Left ventricle myocardium inferior (tissue), 1 donor: ENCODE measurements around the gene HAUS2. TPM values are rescaled to one million over a fixed set of nuclear protein-coding genes. Genes with fewer than 3 reads are reported as not detected.

Experiments used
- DNase-seq: peaks from one replicate; pipeline ENCODE4 v3.0.0-alpha.2; 2020
- H3K27ac ChIP-seq: fragments of 200-600 bp; replicated peaks from 2 replicates; pipeline ENCODE4 v1.8.0; 2021
- H3K27me3 ChIP-seq: fragments of 200-600 bp; 2 replicates; pipeline ENCODE4 v1.8.0; 2021; ENCODE audit warnings: low read depth
- H3K36me3 ChIP-seq: fragments of 200-600 bp; 2 replicates; pipeline ENCODE4 v1.8.0; 2021
- H3K4me1 ChIP-seq: fragments of 200-600 bp; 2 replicates; pipeline ENCODE4 v1.8.0; 2021
- H3K4me3 ChIP-seq: fragments of 200-600 bp; 2 replicates; pipeline ENCODE4 v1.8.0; 2021; ENCODE audit warnings: mild to moderate bottlenecking, moderate library complexity
- H3K9me3 ChIP-seq: fragments of 200-600 bp; replicated peaks from 2 replicates; pipeline ENCODE4 v1.8.0; 2021
- intact Hi-C: fragments of 100-400 bp; cut with micrococcal nuclease; formaldehyde crosslinking; loops from one replicate; pipeline ENCODE4 v1.11.0; 2022
- long read RNA-seq: library from polyadenylated mRNA; unstranded; transcript quantifications from one replicate; pipeline ENCODE4 v2.0.0, GENCODE V29; 2021
- total RNA-seq: library from RNA; stranded (reverse); fragmentation: NEBNext Ultra II Directional; extraction: Animal tissue kit (Norgen Biotek cat#: 25700); gene quantifications from one replicate; pipeline ENCODE4 v1.2.1, GENCODE V29; 2021
- TF ChIP-seq, protein P1 (sequence below): fragments of 200-600 bp; IDR thresholded peaks from 2 replicates; pipeline ENCODE4 v1.8.0; 2021; ENCODE audit warnings: antibody characterized with exemption, mild to moderate bottlenecking, borderline replicate concordance
- donor health status: DM: no; HTN: yes; CAD: no; lungs with severe emphysema.

HAUS2 gene
- 9.9 TPM for total RNA-seq
- long read RNA-seq, partial matches to known transcripts: 0 of 10 reads
- long read RNA-seq, other reads (novel, unspliced or antisense): 1 of 10 reads

DNA sequence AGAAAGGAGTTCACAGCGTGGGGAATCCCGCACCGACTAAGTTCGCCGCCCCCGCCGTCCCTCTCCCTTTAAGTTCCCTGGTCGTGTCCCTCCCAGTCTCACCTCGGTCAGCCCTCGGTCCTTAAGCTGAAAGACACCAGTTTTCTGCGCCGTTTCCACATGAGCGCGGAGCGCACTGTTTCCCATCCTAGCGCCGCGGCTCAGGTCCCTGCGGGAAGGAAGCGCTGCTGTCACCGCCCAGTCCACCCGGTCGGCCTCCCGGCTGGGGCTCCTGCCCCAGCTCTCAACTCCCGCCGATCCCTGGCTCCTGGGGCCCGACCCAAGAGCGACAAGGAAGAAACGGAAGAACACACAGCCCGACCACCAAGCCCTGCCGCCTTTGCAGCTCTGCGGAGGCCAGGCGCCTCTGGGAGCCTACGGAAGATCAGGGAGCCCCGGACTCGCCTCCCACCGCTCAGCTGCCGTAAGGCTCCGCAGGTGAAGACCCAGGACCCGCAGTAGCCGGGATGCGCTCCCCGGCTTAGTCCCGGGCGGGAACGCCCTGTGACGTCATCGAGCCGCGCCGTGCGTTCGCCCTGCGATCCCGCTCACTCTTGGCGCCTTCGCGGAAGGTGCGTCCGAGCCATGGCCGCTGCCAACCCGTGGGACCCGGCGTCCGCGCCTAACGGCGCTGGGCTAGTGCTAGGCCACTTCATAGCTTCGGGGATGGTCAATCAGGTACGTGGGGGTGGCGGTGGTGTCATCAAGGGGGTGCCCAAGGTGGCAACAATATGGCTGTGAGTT is at the start of gene HAUS2, which contains the start of gene LRRC57:
Gene HAUS2 (plus strand): TSS at position 590 of the 783 bp plus-strand sequence. CDS start 35 bp downstream, at position 625.
Gene LRRC57 (minus strand): TSS at position 545 of the 783 bp plus-strand sequence. CDS start 359 bp downstream, at position 186.
- Histone ChIP-seq H3K4me1 (peaks cover 42% of the 10 kb centered on the region), H3K27me3 (no peaks in the 10 kb centered on the region), H3K9me3 (no peaks in the 10 kb centered on the region), H3K4me3 (peak within 1 kb of the TSS; percentile 100), H3K27ac (peak within 1 kb of the TSS; percentile 95), H3K36me3 (peaks cover 22% of the 10 kb centered on the region)
- DNase-seq: peak; percentile 91
- intact Hi-C loops: loop anchor here (10.0 kb wide), 1 partner anchor 106 kb away; no protein-coding TSS in a partner anchor
- TF ChIP-seq, protein P1, sequence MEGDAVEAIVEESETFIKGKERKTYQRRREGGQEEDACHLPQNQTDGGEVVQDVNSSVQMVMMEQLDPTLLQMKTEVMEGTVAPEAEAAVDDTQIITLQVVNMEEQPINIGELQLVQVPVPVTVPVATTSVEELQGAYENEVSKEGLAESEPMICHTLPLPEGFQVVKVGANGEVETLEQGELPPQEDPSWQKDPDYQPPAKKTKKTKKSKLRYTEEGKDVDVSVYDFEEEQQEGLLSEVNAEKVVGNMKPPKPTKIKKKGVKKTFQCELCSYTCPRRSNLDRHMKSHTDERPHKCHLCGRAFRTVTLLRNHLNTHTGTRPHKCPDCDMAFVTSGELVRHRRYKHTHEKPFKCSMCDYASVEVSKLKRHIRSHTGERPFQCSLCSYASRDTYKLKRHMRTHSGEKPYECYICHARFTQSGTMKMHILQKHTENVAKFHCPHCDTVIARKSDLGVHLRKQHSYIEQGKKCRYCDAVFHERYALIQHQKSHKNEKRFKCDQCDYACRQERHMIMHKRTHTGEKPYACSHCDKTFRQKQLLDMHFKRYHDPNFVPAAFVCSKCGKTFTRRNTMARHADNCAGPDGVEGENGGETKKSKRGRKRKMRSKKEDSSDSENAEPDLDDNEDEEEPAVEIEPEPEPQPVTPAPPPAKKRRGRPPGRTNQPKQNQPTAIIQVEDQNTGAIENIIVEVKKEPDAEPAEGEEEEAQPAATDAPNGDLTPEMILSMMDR: no peak

DNA sequence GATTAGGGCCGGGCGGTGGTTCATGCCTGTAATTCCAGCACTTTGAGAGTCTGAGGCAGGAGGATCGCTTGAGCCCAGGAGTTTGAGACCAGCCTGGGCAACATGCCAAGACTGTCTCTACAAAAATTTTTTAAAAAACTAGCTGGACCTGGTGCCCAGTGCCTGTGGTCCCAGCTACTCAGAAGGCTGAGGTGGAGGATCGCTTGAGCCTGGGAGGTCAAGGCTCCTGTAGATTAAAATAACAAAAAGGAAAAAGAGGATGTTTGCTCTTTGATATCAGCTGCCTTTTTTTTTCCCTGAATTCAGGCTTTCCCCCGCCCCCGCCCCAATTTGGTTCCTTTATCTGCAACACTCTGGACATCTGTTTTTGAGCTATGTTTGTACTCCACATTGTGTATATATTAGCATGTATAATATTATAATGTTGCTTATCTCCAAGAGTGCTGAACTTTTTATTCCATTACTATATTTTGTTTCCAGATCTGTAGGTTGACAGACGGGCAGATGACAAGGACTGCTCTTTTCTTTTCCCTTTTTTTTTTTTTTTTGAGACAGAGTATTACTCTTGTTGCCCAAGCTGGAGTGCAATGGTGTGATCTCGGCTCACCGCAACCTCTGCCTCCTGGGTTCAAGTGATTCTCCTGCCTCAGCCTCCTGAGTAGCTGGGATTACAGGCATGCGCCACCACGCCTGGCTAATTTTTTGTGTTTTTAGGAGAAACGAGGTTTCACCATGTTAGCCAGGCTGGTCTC is 48.6 kb upstream of the HAUS2 start:
- H3K4me3 ChIP-seq: no peak overlapping the region
- H3K36me3 ChIP-seq: no peaks in the 10 kb centered on the region
- TF ChIP-seq, protein P1: no peak
- peak overlapping the region; percentile 62 for H3K27ac ChIP-seq
- no peaks in the 10 kb centered on the region for H3K9me3 ChIP-seq
- H3K27me3 ChIP-seq: no peaks in the 10 kb centered on the region
- intact Hi-C loops: no loop called here
- H3K4me1 ChIP-seq: peaks cover 76% of the 10 kb centered on the region
- no peak for DNase-seq

DNA sequence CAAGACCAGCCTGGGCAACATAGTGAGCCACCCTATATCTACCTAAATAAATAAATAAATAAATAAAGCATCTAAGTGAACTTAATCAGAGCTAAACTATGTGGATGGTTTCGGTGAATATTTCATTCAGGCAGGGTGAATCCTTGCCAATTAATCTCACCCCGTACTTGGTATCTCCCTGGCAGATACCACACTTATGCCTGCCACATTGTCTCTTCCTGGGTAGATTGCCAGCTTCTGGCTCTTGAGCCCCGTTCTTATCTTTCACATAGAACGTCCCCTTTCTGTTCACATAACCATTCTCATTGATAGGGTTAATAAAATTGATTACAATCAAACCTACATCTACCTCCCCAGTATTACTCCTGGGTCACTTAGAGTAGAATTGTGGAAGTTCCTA is 46.2 kb upstream of the HAUS2 start:
- Histone ChIP-seq H3K27me3 (no peaks in the 10 kb centered on the region), H3K4me3 (no peak overlapping the region), H3K36me3 (no peaks in the 10 kb centered on the region), H3K9me3 (no peaks in the 10 kb centered on the region), H3K4me1 (peaks cover 68% of the 10 kb centered on the region), H3K27ac (no peak overlapping the region)
- TF ChIP-seq, protein P1: no peak
- intact Hi-C loops: no loop called here
- DNase-seq: no peak

DNA sequence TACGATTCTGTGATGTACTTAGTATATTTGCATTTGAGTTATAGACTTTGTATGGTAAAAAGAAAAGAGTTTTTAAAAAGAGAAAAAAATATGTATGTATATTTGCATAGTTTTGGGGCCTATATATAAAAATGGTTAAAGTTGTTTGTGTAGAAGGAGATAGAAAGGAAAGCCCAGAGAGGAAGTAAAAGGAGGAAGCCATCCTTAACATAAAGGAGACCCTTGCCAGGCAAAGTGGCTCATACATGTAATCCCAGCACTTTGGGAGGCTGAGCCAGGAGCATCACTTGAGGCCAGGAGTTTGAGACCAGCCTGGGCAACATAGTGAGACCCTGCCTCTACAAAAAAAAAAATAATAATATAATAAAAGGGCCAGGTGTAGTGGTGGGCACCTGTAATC is 44.8 kb upstream of the HAUS2 start:
- Histone ChIP-seq H3K4me3 (no peak overlapping the region), H3K27me3 (no peaks in the 10 kb centered on the region), H3K9me3 (no peaks in the 10 kb centered on the region), H3K36me3 (no peaks in the 10 kb centered on the region), H3K27ac (no peak overlapping the region), H3K4me1 (peaks cover 68% of the 10 kb centered on the region)
- no peak for DNase-seq
- intact Hi-C loops: no loop called here
- TF ChIP-seq, protein P1: no peak

DNA sequence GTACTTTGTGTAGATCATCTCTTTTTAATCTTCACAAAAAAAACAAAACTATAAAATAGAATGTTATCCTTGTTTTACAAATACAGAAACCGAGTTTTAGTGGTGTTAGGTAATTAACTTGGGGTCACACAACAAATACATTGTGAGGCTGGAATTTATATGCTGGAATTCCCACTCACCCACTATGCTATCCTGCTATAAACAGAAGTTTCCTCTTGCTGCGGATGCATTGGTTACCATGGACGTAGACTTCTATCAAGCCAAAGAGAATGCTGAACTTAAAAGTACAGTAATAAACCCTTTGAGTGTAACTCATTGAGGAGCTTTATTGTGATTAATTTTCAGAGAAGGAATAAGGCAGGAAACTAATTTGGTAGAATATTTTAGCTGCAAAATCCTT is 44.0 kb upstream of the HAUS2 start:
- no peaks in the 10 kb centered on the region for H3K27me3 ChIP-seq
- no peak for DNase-seq
- TF ChIP-seq, protein P1: no peak
- H3K27ac ChIP-seq: no peak overlapping the region
- H3K4me1 ChIP-seq: peaks cover 65% of the 10 kb centered on the region
- intact Hi-C loops: no loop called here
- no peaks in the 10 kb centered on the region for H3K36me3 ChIP-seq
- H3K9me3 ChIP-seq: no peaks in the 10 kb centered on the region
- H3K4me3 ChIP-seq: no peak overlapping the region
